CD4-positive, alpha-beta T cell (primary cell): Measurements from ENCODE around the gene RCAN2. TPM values are rescaled to one million over a fixed set of nuclear protein-coding genes. Genes with fewer than 3 reads are reported as not detected.

Experiments used
- ATAC-seq: fragments of 200-7000 bp; cut with Tn5 transposase; one replicate; pipeline ENCODE4 v1.10.0; 2022; ENCODE audit warnings: mild to moderate bottlenecking; ENCODE audit not compliant: poor library complexity
- CTCF ChIA-PET: fragments of 350-600 bp; sonication (Branson Sonifier 250); formaldehyde crosslinking; loops from one replicate; lab custom pipeline; 2021; ENCODE audit warnings: antibody characterized with exemption, inconsistent platforms; lab: Charles Lee
- POLR2A ChIA-PET: fragments of 350-600 bp; sonication (Branson Sonifier 250); formaldehyde crosslinking; loops from one replicate; lab custom pipeline; 2021; ENCODE audit warnings: antibody characterized with exemption, inconsistent platforms; lab: Charles Lee
- DNase-seq, 14 experiments: peaks; one replicate each; pipeline ENCODE4 v3.0.0-alpha.2; 2013 to 2020; ENCODE audit warnings: mixed read lengths in 2 of 14
- H3K27ac ChIP-seq, 2 donors: one replicate each; pipeline versions ENCODE4 v1.5.1 to v1.7.0; 2013; ENCODE audit warnings: low read length in 2 of 2, low read depth in 1 of 2, mild to moderate bottlenecking in 1 of 2
- H3K27me3 ChIP-seq, 2 experiments: 1 replicate in 1 of 2; 2 replicates in 1 of 2; pipeline versions ENCODE4 v1.6.1 to v1.7.0; 2013; ENCODE audit warnings: low read length in 2 of 2, control low read depth in 1 of 2, mild to moderate bottlenecking in 1 of 2, moderate library complexity in 1 of 2; ENCODE audit not compliant: insufficient read depth in 2 of 2, control insufficient read depth in 1 of 2
- H3K36me3 ChIP-seq: one replicate; pipeline ENCODE4 v1.6.1; 2013; ENCODE audit warnings: low read length, control low read depth; ENCODE audit not compliant: insufficient read depth
- H3K4me1 ChIP-seq: one replicate; pipeline ENCODE4 v1.6.1; 2013; ENCODE audit warnings: low read length, control low read depth; ENCODE audit not compliant: insufficient read depth
- H3K4me3 ChIP-seq: one replicate; pipeline ENCODE4 v1.5.1; 2013; ENCODE audit warnings: mild to moderate bottlenecking, low read length, moderate library complexity
- H3K9me3 ChIP-seq, 2 experiments: 1 replicate in 1 of 2; 2 replicates in 1 of 2; pipeline versions ENCODE4 v1.6.1 to v1.7.0; 2013; ENCODE audit warnings: low read length in 2 of 2, mild to moderate bottlenecking in 2 of 2, control low read depth in 1 of 2, moderate library complexity in 1 of 2; ENCODE audit not compliant: control insufficient read depth in 1 of 2, insufficient read depth in 1 of 2
- H3K27ac Mint-ChIP-seq: one replicate; pipeline ENCODE4 v1.8.0; 2020; ENCODE audit warnings: mixed read lengths
- H3K27me3 Mint-ChIP-seq: one replicate; pipeline ENCODE4 v1.8.0; 2021; ENCODE audit warnings: mixed read lengths
- H3K36me3 Mint-ChIP-seq: one replicate; pipeline ENCODE4 v1.8.0; 2021; ENCODE audit warnings: low read depth, mixed read lengths
- H3K4me1 Mint-ChIP-seq: one replicate; pipeline ENCODE4 v1.8.0; 2021; ENCODE audit warnings: low read depth, mixed read lengths
- H3K4me3 Mint-ChIP-seq: one replicate; pipeline ENCODE4 v1.8.0; 2020; ENCODE audit warnings: mild to moderate bottlenecking, mixed read lengths
- H3K9me3 Mint-ChIP-seq: one replicate; pipeline ENCODE4 v1.8.0; 2020; ENCODE audit warnings: mixed read lengths
- intact Hi-C, 2 experiments: fragments of 100-400 bp; cut with DNase I in 1 of 2; cut with micrococcal nuclease in 1 of 2; formaldehyde crosslinking; loops; one replicate each; pipeline versions ENCODE4 v1.15.1 to v1.9.0; 2023 to 2025; cut with DNase I, micrococcal nuclease
- total RNA-seq, 174 experiments: library from RNA in 2 of 174; stranded (reverse) in 2 of 174; gene quantifications; one replicate each; pipeline ENCODE4 v1.2.3 and lab custom pipeline; 2021 to 2026
- TF ChIP-seq, protein P1 (sequence below): fragments of 200-600 bp; IDR thresholded peaks from one replicate; pipeline ENCODE4 v1.8.0; 2022; ENCODE audit warnings: antibody characterized with exemption, mild to moderate bottlenecking

RCAN2 gene
- total RNA-seq, 2 experiments from 2014 or later: not detected

GRCh38 chr6:46325561-46326530, 165.4 kb downstream of the RCAN2 start:
- Histone ChIP-seq H3K27me3 (no peaks in the 10 kb centered on the region), H3K4me3 (peak overlapping the region; percentile 11), H3K4me1 (no peaks in the 10 kb centered on the region), H3K9me3 (no peaks in the 10 kb centered on the region), H3K36me3 (no peaks in the 10 kb centered on the region), H3K27ac (no peak overlapping the region)
- no peaks in the 10 kb centered on the region for H3K4me1 Mint-ChIP-seq
- H3K9me3 Mint-ChIP-seq: no peaks in the 10 kb centered on the region
- peaks cover 19% of the 10 kb centered on the region for H3K27me3 Mint-ChIP-seq
- no peak overlapping the region for H3K4me3 Mint-ChIP-seq
- POLR2A ChIA-PET: no interaction called here
- DNase-seq (peak in 4 of 14 experiments; percentile 3 to 53 (median 14)), ATAC-seq (no peak)
- CTCF ChIA-PET: no interaction called here
- TF ChIP-seq, protein P1, sequence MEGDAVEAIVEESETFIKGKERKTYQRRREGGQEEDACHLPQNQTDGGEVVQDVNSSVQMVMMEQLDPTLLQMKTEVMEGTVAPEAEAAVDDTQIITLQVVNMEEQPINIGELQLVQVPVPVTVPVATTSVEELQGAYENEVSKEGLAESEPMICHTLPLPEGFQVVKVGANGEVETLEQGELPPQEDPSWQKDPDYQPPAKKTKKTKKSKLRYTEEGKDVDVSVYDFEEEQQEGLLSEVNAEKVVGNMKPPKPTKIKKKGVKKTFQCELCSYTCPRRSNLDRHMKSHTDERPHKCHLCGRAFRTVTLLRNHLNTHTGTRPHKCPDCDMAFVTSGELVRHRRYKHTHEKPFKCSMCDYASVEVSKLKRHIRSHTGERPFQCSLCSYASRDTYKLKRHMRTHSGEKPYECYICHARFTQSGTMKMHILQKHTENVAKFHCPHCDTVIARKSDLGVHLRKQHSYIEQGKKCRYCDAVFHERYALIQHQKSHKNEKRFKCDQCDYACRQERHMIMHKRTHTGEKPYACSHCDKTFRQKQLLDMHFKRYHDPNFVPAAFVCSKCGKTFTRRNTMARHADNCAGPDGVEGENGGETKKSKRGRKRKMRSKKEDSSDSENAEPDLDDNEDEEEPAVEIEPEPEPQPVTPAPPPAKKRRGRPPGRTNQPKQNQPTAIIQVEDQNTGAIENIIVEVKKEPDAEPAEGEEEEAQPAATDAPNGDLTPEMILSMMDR: no peak
- no peaks in the 10 kb centered on the region for H3K36me3 Mint-ChIP-seq
- intact Hi-C loops: no loop called here
- H3K27ac Mint-ChIP-seq: no peak overlapping the region

GRCh38 chr6:46324706-46325105, 166.5 kb downstream of the RCAN2 start:
- no peak overlapping the region for H3K27ac Mint-ChIP-seq
- DNase-seq (no peak), ATAC-seq (no peak)
- ChIA-PET CTCF (interaction anchor here (0.5 kb wide), 1 partner anchor 109 kb away, joined by 3 read pairs; no protein-coding TSS in a partner anchor), POLR2A (no interaction called here)
- H3K36me3 ChIP-seq: no peaks in the 10 kb centered on the region
- H3K4me1 Mint-ChIP-seq: no peaks in the 10 kb centered on the region
- no peaks in the 10 kb centered on the region for H3K36me3 Mint-ChIP-seq
- no peak overlapping the region for H3K4me3 Mint-ChIP-seq
- TF ChIP-seq, protein P1: no peak
- no peaks in the 10 kb centered on the region for H3K4me1 ChIP-seq
- no peak overlapping the region for H3K27ac ChIP-seq
- peaks cover 10% of the 10 kb centered on the region for H3K27me3 Mint-ChIP-seq
- intact Hi-C loops: no loop called here
- H3K9me3 ChIP-seq: no peaks in the 10 kb centered on the region
- no peak overlapping the region for H3K4me3 ChIP-seq
- H3K9me3 Mint-ChIP-seq: no peaks in the 10 kb centered on the region
- no peaks in the 10 kb centered on the region for H3K27me3 ChIP-seq

- Histone ChIP-seq H3K27ac (no peak overlapping the region), H3K9me3 (no peaks in the 10 kb centered on the region), H3K36me3 (no peaks in the 10 kb centered on the region), H3K4me1 (no peaks in the 10 kb centered on the region), H3K4me3 (no peak overlapping the region), H3K27me3 (no peaks in the 10 kb centered on the region)
- Mint-ChIP-seq H3K4me1 (no peaks in the 10 kb centered on the region), H3K36me3 (no peaks in the 10 kb centered on the region), H3K27ac (no peak overlapping the region), H3K27me3 (peaks cover 10% of the 10 kb centered on the region), H3K4me3 (no peak overlapping the region), H3K9me3 (no peaks in the 10 kb centered on the region)
- ChIA-PET POLR2A (no interaction called here), CTCF (interaction anchor here (0.5 kb wide), 1 partner anchor 108 kb away, joined by 3 read pairs; no protein-coding TSS in a partner anchor)
- TF ChIP-seq, protein P1: no peak
- ATAC-seq (no peak), DNase-seq (no peak)
- intact Hi-C loops: no loop called here
Observed at GRCh38 chr6:46323966-46324622, 167.2 kb downstream of the RCAN2 start.
